Ishikawa (cell line): ENCODE measurements around the gene COL4A2.

Experiments
- EP300 ChIP-seq: IDR thresholded peaks from 2 replicates; pipeline ENCODE4 v1.6.1; 2012; ENCODE audit warnings: borderline replicate concordance
- MAX ChIP-seq: IDR thresholded peaks from 2 replicates; pipeline ENCODE4 v1.6.1; 2012
- RAD21 ChIP-seq: IDR thresholded peaks from 2 replicates; pipeline ENCODE4 v1.6.1; 2012; ENCODE audit warnings: low read depth

- TF ChIP-seq EP300 (no peak), MAX (no peak), RAD21 (no peak)
Measured at GRCh38 chr13:110297766-110298504, 9.1 kb upstream of the COL4A2 start.
